Measurements from ENCODE around the gene PCDHB6.
"Not testable (repeated sequence)": the region's sequence is repeated elsewhere in the genome, so short reads cannot be mapped to it uniquely, and the experiment has no call there.

PCDHB6 gene

GRCh38 chr5:141192110-141192725, 42.4 kb downstream of the PCDHB6 start, which contains the start of gene PCDHB10:
Gene PCDHB10 (plus strand): TSS chr5:141192353. CDS start chr5:141192553, 200 bp downstream.
- DNase-seq, result no peak
- Histone ChIP-seq H3K27ac (no peak within 1 kb of the TSS), H3K4me3 (peak within 1 kb of the TSS in 1 of 2 donors; percentile 15), H3K4me1 (no peaks in the 10 kb centered on the region), H3K27me3 (no peaks in the 10 kb centered on the region), H3K36me3 (peaks cover 0 to 13% (median 11%) of the 10 kb centered on the region in 3 donors), H3K9me3 (peaks cover 0 to 90% (median 64%) of the 10 kb centered on the region in 3 donors)
- peak in 1 of 2 experiments; percentile 9 for TF ChIP-seq CTCF (IDR thresholded peaks at IDR 0.05)
- intact Hi-C loops (cut with DNase I; ENCODE audit: low total_unique reads), result no loop called here

GRCh38 chr5:141194332-141194731, 44.5 kb downstream of the PCDHB6 start:
- H3K4me3 ChIP-seq; H3K27ac ChIP-seq; H3K4me1 ChIP-seq; DNase-seq; H3K27me3 ChIP-seq; intact Hi-C loops (cut with DNase I; ENCODE audit: low total_unique reads): not testable (repeated sequence)
- peaks cover 0 to 23% (median 7%) of the 10 kb centered on the region in 3 donors for H3K36me3 ChIP-seq
- H3K9me3 ChIP-seq, result peaks cover 5 to 92% (median 69%) of the 10 kb centered on the region in 3 donors

GRCh38 chr5:141196363-141196762, 46.5 kb downstream of the PCDHB6 start:
- H3K27me3 ChIP-seq, result no peaks in the 10 kb centered on the region
- no peak for DNase-seq
- H3K4me1 ChIP-seq, result no peaks in the 10 kb centered on the region
- H3K27ac ChIP-seq, result no peak overlapping the region
- intact Hi-C loops (cut with DNase I; ENCODE audit: low total_unique reads), result no loop called here
- peaks cover 5 to 92% (median 68%) of the 10 kb centered on the region in 3 donors for H3K9me3 ChIP-seq
- peaks cover 0 to 35% (median 7%) of the 10 kb centered on the region in 3 donors for H3K36me3 ChIP-seq
- H3K4me3 ChIP-seq, result no peak overlapping the region
- no peak for TF ChIP-seq CTCF (IDR thresholded peaks at IDR 0.05)

- Histone ChIP-seq H3K4me3 (peak within 1 kb of the TSS; percentile 9 to 17), H3K27ac (no peak within 1 kb of the TSS), H3K27me3 (no peaks in the 10 kb centered on the region), H3K36me3 (peaks cover 0 to 41% (median 14%) of the 10 kb centered on the region in 3 donors), H3K9me3 (peaks cover 5 to 95% (median 67%) of the 10 kb centered on the region in 3 donors), H3K4me1 (no peaks in the 10 kb centered on the region)
- intact Hi-C loops (cut with DNase I; ENCODE audit: low total_unique reads), result no loop called here
- TF ChIP-seq CTCF (IDR thresholded peaks at IDR 0.05), result no peak
- no peak for DNase-seq
Observed at GRCh38 chr5:141199359-141200235, 49.7 kb downstream of the PCDHB6 start, which contains the start of gene PCDHB11. Gene PCDHB11 (plus strand): TSS chr5:141199627. CDS start chr5:141199775, 148 bp downstream.

GRCh38 chr5:141201126-141201525, 51.3 kb downstream of the PCDHB6 start:
- H3K4me1 ChIP-seq; intact Hi-C loops (cut with DNase I; ENCODE audit: low total_unique reads); DNase-seq; H3K4me3 ChIP-seq; H3K27me3 ChIP-seq; H3K27ac ChIP-seq: not testable (repeated sequence)
- Histone ChIP-seq H3K36me3 (peaks cover 0 to 40% (median 24%) of the 10 kb centered on the region in 3 donors), H3K9me3 (peaks cover 5 to 94% (median 69%) of the 10 kb centered on the region in 3 donors)

GRCh38 chr5:141201646-141202045, 51.8 kb downstream of the PCDHB6 start:
- intact Hi-C loops (cut with DNase I; ENCODE audit: low total_unique reads); H3K4me1 ChIP-seq; H3K27me3 ChIP-seq; H3K4me3 ChIP-seq; DNase-seq; H3K27ac ChIP-seq: not testable (repeated sequence)
- peaks cover 0 to 38% (median 24%) of the 10 kb centered on the region in 3 donors for H3K36me3 ChIP-seq
- peaks cover 5 to 94% (median 68%) of the 10 kb centered on the region in 3 donors for H3K9me3 ChIP-seq

Measured in tibial artery (tissue), 4 donors.